K562 (cell line): ENCODE data around the gene GRHPR. TPM values are rescaled to one million over a fixed set of nuclear protein-coding genes. Genes with fewer than 3 reads are reported as not detected.

ENCODE experiments used
- ATAC-seq: fragments of 200-7000 bp; cut with Tn5 transposase; 3 replicates; pipeline ENCODE4 v1.9.1; 2020; ENCODE audit warnings: moderate library complexity
- BruUV-seq: library from RNA; stranded (reverse); fragments of 400-500 nt; replicated peaks from 2 replicates; lab custom pipeline; 2021; lab: Mats Ljungman, UMichigan
- CTCF ChIA-PET: fragments of 300-600 bp; formaldehyde crosslinking; extraction: SDS; loops from one replicate; lab custom pipeline; 2021; ENCODE audit warnings: low intra/inter-chr PET ratio; lab: Yijun Ruan, JAX
- POLR2A ChIA-PET: fragments of 300-600, 350-650 bp; sonication (Branson Sonifier 250); formaldehyde crosslinking; extraction: SDS; loops from one replicate; lab custom pipeline; 2021; ENCODE audit warnings: antibody characterized with exemption, inconsistent platforms; lab: Yijun Ruan, JAX
- DNase-seq, 4 experiments: peaks; one replicate each; pipeline versions ENCODE4 v3.0.0 to v3.0.0-alpha.2; 2011 to 2018; ENCODE audit warnings: low spot score in 3 of 4, mixed read lengths in 3 of 4; ENCODE audit errors: extremely low read depth in 1 of 4
- FAIRE-seq: peaks from 2 replicates; lab custom pipeline; 2011; peaks lifted over from hg19 to GRCh38; lab: Jason Lieb, UNC
- H2AFZ ChIP-seq: 2 replicates; pipeline ENCODE4 v1.6.0; 2011; ENCODE audit warnings: low read depth, low read length, control low read depth, inconsistent platforms
- H3K27ac ChIP-seq: fragments of 200-600 bp; 3 replicates; pipeline ENCODE4 v1.8.0; 2011; ENCODE audit warnings: low read depth, mild to moderate bottlenecking, control low read depth, inconsistent platforms, low read length, moderate library complexity, mixed read lengths; ENCODE audit errors: extremely low read depth
- H3K27me3 ChIP-seq, 2 experiments: fragments of 300-600 bp in 1 of 2; 2 replicates in 1 of 2; 3 replicates in 1 of 2; pipeline versions ENCODE4 v1.6.0 to v1.8.0; 2011; ENCODE audit warnings: inconsistent platforms in 2 of 2, low read length in 2 of 2, mild to moderate bottlenecking in 1 of 2, mixed read lengths in 1 of 2, moderate library complexity in 1 of 2; ENCODE audit not compliant: control insufficient read depth in 2 of 2, insufficient read depth in 2 of 2
- H3K36me3 ChIP-seq: fragments of 300-600 bp; 3 replicates; pipeline ENCODE4 v1.8.0; 2011; ENCODE audit warnings: mild to moderate bottlenecking, low read length, inconsistent platforms; ENCODE audit not compliant: control insufficient read depth, insufficient read depth
- H3K4me1 ChIP-seq, 2 experiments: fragments of 200-600 bp in 1 of 2; replicated peaks in 1 of 2; 2 replicates in 1 of 2; 3 replicates in 1 of 2; pipeline versions ENCODE4 v1.5.1 to v1.8.0; 2011; ENCODE audit warnings: inconsistent platforms in 2 of 2, low read length in 2 of 2, mild to moderate bottlenecking in 1 of 2, mixed read lengths in 1 of 2, moderate library complexity in 1 of 2; ENCODE audit not compliant: control insufficient read depth in 2 of 2, insufficient read depth in 2 of 2
- H3K4me2 ChIP-seq: 2 replicates; pipeline ENCODE4 v1.6.1; 2011; ENCODE audit warnings: low read length, control low read depth, inconsistent platforms, mixed read lengths; ENCODE audit not compliant: insufficient read depth
- H3K4me3 ChIP-seq: fragments of 200-600 bp; sonication (generic), shearing (Covaris generic); 2 replicates; pipeline ENCODE4 v1.5.1; 2016; ENCODE audit warnings: control low read depth, inconsistent platforms
- H3K79me2 ChIP-seq: fragments of 200-600 bp; 3 replicates; pipeline ENCODE4 v1.8.0; 2011; ENCODE audit warnings: low read length, inconsistent platforms; ENCODE audit not compliant: control insufficient read depth, insufficient read depth
- H3K9ac ChIP-seq, 2 experiments: 2 replicates each; pipeline versions ENCODE4 v1.6.0 to v1.6.1; 2011; ENCODE audit warnings: low read depth in 2 of 2, low read length in 2 of 2, control low read depth in 1 of 2, inconsistent platforms in 1 of 2, mild to moderate bottlenecking in 1 of 2, mixed read lengths in 1 of 2; ENCODE audit not compliant: insufficient read depth in 1 of 2
- H3K9me1 ChIP-seq: one replicate; pipeline ENCODE4 v1.6.0; 2011; ENCODE audit warnings: inconsistent platforms, mild to moderate bottlenecking, low read length, moderate library complexity; ENCODE audit not compliant: control insufficient read depth, insufficient read depth
- H3K9me3 ChIP-seq: replicated peaks from 2 replicates; pipeline ENCODE4 v1.5.1; 2011; ENCODE audit warnings: low read depth, low read length, inconsistent platforms; ENCODE audit not compliant: control insufficient read depth, insufficient read depth
- H4K20me1 ChIP-seq: replicated peaks from 2 replicates; pipeline ENCODE4 v1.6.1; 2011; ENCODE audit warnings: low read length, inconsistent platforms, mixed read lengths; ENCODE audit not compliant: control insufficient read depth, insufficient read depth
- BCOR ChIP-seq: fragments of 450-650 bp; IDR thresholded peaks from 2 replicates; pipeline ENCODE4 v1.6.1; 2016
- HSF4 ChIP-seq: fragments of 250-450 bp; sonication (Bioruptor Pico); IDR thresholded peaks from 2 replicates; pipeline ENCODE4 v2.1.2; 2022; ENCODE audit warnings: mild to moderate bottlenecking, moderate library complexity, borderline replicate concordance
- KDM1A ChIP-seq, 2 experiments: fragments of 450-650 bp; IDR thresholded peaks; 2 replicates each; pipeline ENCODE4 v1.6.1; 2016; ENCODE audit warnings: mild to moderate bottlenecking in 2 of 2
- RBM25 ChIP-seq: fragments of 200-400 bp; formaldehyde crosslinking; IDR thresholded peaks from 2 replicates; pipeline ENCODE4 v1.6.1; 2018; ENCODE audit warnings: low read length, low read depth, moderate library complexity; ENCODE audit not compliant: severe bottlenecking
- SAP30 ChIP-seq: fragments of 200-600 bp; sonication (generic); IDR thresholded peaks from 2 replicates; pipeline ENCODE4 v1.6.1; 2012; ENCODE audit warnings: borderline replicate concordance, low read depth, mild to moderate bottlenecking, moderate library complexity, low read length, control low read depth, inconsistent platforms; ENCODE audit not compliant: insufficient read depth, poor library complexity, severe bottlenecking
- SMAD3 ChIP-seq: fragments of 450-650 bp; formaldehyde crosslinking; conservative IDR thresholded peaks from 2 replicates; pipeline ENCODE4 v1.4.0; 2020; ENCODE audit warnings: mild to moderate bottlenecking
- SMARCA5 ChIP-seq: fragments of 450-650 bp; IDR thresholded peaks from 2 replicates; pipeline ENCODE4 v1.6.1; 2016
- THRB ChIP-seq: fragments of 450-650 bp; formaldehyde crosslinking; conservative IDR thresholded peaks from 2 replicates; pipeline ENCODE4 v1.4.0; 2022; ENCODE audit warnings: mild to moderate bottlenecking, missing genetic modification characterization
- U2AF1 ChIP-seq: fragments of 200-400 bp; formaldehyde crosslinking; optimal IDR thresholded peaks from 2 replicates; pipeline ENCODE3; 2017; ENCODE audit warnings: mild to moderate bottlenecking, low read depth, low read length, moderate library complexity
- ZBTB26 ChIP-seq: fragments of 450-650 bp; formaldehyde crosslinking; IDR thresholded peaks from 2 replicates; pipeline ENCODE4 v1.4.0; 2022; ENCODE audit warnings: missing genetic modification characterization
- ZC3H4 ChIP-seq: sonication (generic); formaldehyde crosslinking; IDR thresholded peaks from 2 replicates; pipeline ENCODE4 v1.9.0; 2021; ENCODE audit warnings: missing genetic modification reagents, borderline replicate concordance
- ZFP36 ChIP-seq: fragments of 150-350 bp; IDR thresholded peaks from 2 replicates; pipeline ENCODE4 v1.6.1; 2018; ENCODE audit warnings: low read length, low read depth; ENCODE audit not compliant: partially characterized antibody
- ZNF121 ChIP-seq: sonication (generic); formaldehyde crosslinking; conservative IDR thresholded peaks from 2 replicates; pipeline ENCODE4 v1.8.0; 2022; ENCODE audit warnings: missing genetic modification reagents
- ZNF143 ChIP-seq: sonication (generic); formaldehyde crosslinking; IDR thresholded peaks from 2 replicates; pipeline ENCODE4 v1.9.0; 2022; ENCODE audit warnings: mild to moderate bottlenecking, missing genetic modification reagents
- ZNF512 ChIP-seq: IDR thresholded peaks from 2 replicates; pipeline ENCODE4 v1.6.1; 2016; ENCODE audit warnings: missing genetic modification characterization, missing compliant biosample characterization
- ZNF766 ChIP-seq: fragments of 200-800 bp; sonication (Bioruptor generic); conservative IDR thresholded peaks from 2 replicates; pipeline ENCODE4 v1.6.1; 2016; ENCODE audit warnings: missing genetic modification characterization, missing compliant biosample characterization
- WGBS: fragments of 100-300 bp; shearing (Covaris generic); methylation state at CpG from one replicate; pipeline ENCODE4 v1.1.6; 2016; ENCODE audit warnings: low coverage, mixed read lengths; ENCODE audit not compliant: insufficient coverage; ENCODE audit errors: missing lambda C conversion rate; 5-methylcytosine and 5-hydroxymethylcytosine counted together
- in situ Hi-C: fragments of 300-500 bp; cut with MboI; formaldehyde crosslinking; loops from 4 replicates; pipeline ENCODE4 v1.15.0; 2018; ENCODE audit warnings: inconsistent platforms, mixed read lengths
- intact Hi-C: fragments of 100-400 bp; cut with micrococcal nuclease; formaldehyde crosslinking; loops from 2 replicates; pipeline ENCODE4 v1.14.2; 2022
- polyA plus RNA-seq, 8 experiments: library from polyadenylated mRNA; depleted of rRNA in 4 of 8; stranded (reverse) in 5 of 8; unstranded in 3 of 8; fragments of >200 nt; fragmentation: Nextera tagmentation in 2 of 8; fragmentation: Illumina TruSeq in 1 of 8; extraction: Ambion mirVana in 2 of 8; extraction: Trizol in 1 of 8; gene quantifications; 2 replicates each; pipeline versions ENCODE4 v1.2.1 to v1.2.3, GENCODE V29; 2011 to 2014; ENCODE audit warnings: inconsistent platforms in 1 of 8, missing spikeins in 1 of 8
- total RNA-seq, 7 experiments: library from RNA; depleted of rRNA in 6 of 7; stranded (reverse); fragments of >200 nt in 6 of 7; fragmentation: Illumina TruSeq in 2 of 7; extraction: Trizol in 2 of 7; gene quantifications; 2 replicates each; pipeline versions ENCODE4 v1.2.1 to v1.2.3, GENCODE V29; 2011 to 2021; ENCODE audit warnings: low replicate concordance in 1 of 7

The GRHPR gene
- total and polyA plus RNA-seq, 9 of the 15 experiments (the other 6 are each of a cell fraction or from before 2014, with no cell fraction given), result 38.9 to 144 (median 120) TPM

GRCh38 chr9:37383876-37384746, 38.4 kb upstream of the GRHPR start:
- BruUV-seq, result no TSS peak
- Histone ChIP-seq H3K27me3 (peaks cover 0 to 7% of the 10 kb centered on the region in 2 experiments; a peak in 1 of 5 replicates), H3K9me1 (peaks cover 3% of the 10 kb centered on the region), H3K27ac (no peak overlapping the region), H3K36me3 (no peaks in the 10 kb centered on the region), H3K4me1 (peaks cover 10 to 12% of the 10 kb centered on the region in 2 experiments; a peak in 4 of 5 replicates), H3K9ac (peak overlapping the region in 1 of 2 experiments; percentile 59; a peak in 1 of 4 replicates), H3K9me3 (peaks cover 8% of the 10 kb centered on the region), H3K4me3 (no peak overlapping the region), H4K20me1 (no peaks in the 10 kb centered on the region), H3K79me2 (no peaks in the 10 kb centered on the region), H3K4me2 (no peak overlapping the region), H2AFZ (peak overlapping the region; percentile 28; the same call in 1 of the 2 replicates)
- CTCF ChIA-PET, result no interaction called here
- TF ChIP-seq KDM1A (IDR thresholded peaks at IDR 0.05) (peak; percentile 10 to 49; a peak in 2 of 4 replicates), ZNF766 (CRISPR knock-in tag) (no peak), SMAD3 (CRISPR knock-in tag) (no peak), ZNF143 (CRISPR knock-in tag) (no peak), ZFP36 (peak; percentile 33), THRB (0 out of 2 replicates have a peak, but pooled peaks have one; percentile 29), SAP30 (no peak), U2AF1 (peak; percentile 25), ZC3H4 (CRISPR knock-in tag) (no peak), RBM25 (peak; percentile 88), ZBTB26 (CRISPR knock-in tag) (no peak), SMARCA5 (peak; percentile 72; the same call in 1 of the 2 replicates), BCOR (peak; percentile 91), ZNF121 (peak; percentile 57; the same call in 1 of the 2 replicates), HSF4 (CRISPR knock-in tag) (no peak), ZNF512 (tag) (0 out of 2 replicates have a peak, but pooled peaks have one; percentile 42)
- DNase-seq, result no peak
- POLR2A ChIA-PET, result interaction anchor here (0.7 to 1.0 kb wide), 2 partner anchors 27 to 47 kb away, joined by 3 read pairs; no protein-coding TSS in a partner anchor
- in situ Hi-C loops, result no loop called here
- WGBS, result 28% methylated on average over 12 of the region's 12 CpGs
- no peak for FAIRE-seq
- intact Hi-C loops, result loop anchor here (10.0 kb wide), 1 partner anchor 189 kb away; no protein-coding TSS in a partner anchor
- no peak for ATAC-seq
